ENCODE results near the gene PER2.

The PER2 gene

GRCh38 chr2:238226698-238227586 is 61.5 kb downstream of the PER2 start:
- no peak for DNase-seq

GRCh38 chr2:238225911-238226697 is 62.3 kb downstream of the PER2 start:
- no peak for DNase-seq

GRCh38 chr2:238225121-238225520 is 63.3 kb downstream of the PER2 start:
- no peak for DNase-seq

GRCh38 chr2:238224356-238225035 is 63.9 kb downstream of the PER2 start:
- DNase-seq: no peak

- no peak for DNase-seq
Measured at GRCh38 chr2:238220892-238221521, 67.4 kb downstream of the PER2 start.

- DNase-seq: no peak
Measured at GRCh38 chr2:238220274-238220891, 68.0 kb downstream of the PER2 start.

- no peak for DNase-seq
Measured at GRCh38 chr2:238216651-238217184, 71.7 kb downstream of the PER2 start.

GRCh38 chr2:238207006-238207405 is 81.4 kb downstream of the PER2 start:
- DNase-seq: no peak

- DNase-seq: no peak
Measured at GRCh38 chr2:238203973-238204683, 84.3 kb downstream of the PER2 start.

GRCh38 chr2:238203094-238203972 is 85.1 kb downstream of the PER2 start, which contains the start of gene ILKAP:
Gene ILKAP, minus strand, starts transcription at chr2:238203695. Its CDS starts 142 bp downstream, at chr2:238203553.
- DNase-seq: peak; percentile 90

GRCh38 chr2:238202326-238203093 is 85.9 kb downstream of the PER2 start:
- peak; percentile 60 for DNase-seq
